Stimulated activated naive B cell treated with anti-CD40 and anti-IgM and Interleukin-4, amounts not matched to agents 10 μg/mL and 1 μg/mL and 100 μg/mL, for 72 hours (primary cell): Measurements from ENCODE around the gene GPR61.
A peak's percentile ranks its signal among the peaks of the same experiment; 100 is the strongest.

Experiments
- ATAC-seq, 2 donors: fragments of 150-1000 bp; cut with Tn5 transposase; replicated peaks; 2 replicates each; pipeline ENCODE4 v1.10.0; 2021; ENCODE audit warnings: moderate library complexity in 1 of 2
- DNase-seq: peaks from one replicate; pipeline ENCODE4 v3.0.0; 2021
- H3K27ac Mint-ChIP-seq: one replicate; pipeline ENCODE4 v1.8.0; 2022; ENCODE audit warnings: mild to moderate bottlenecking, mixed read lengths
- H3K27me3 Mint-ChIP-seq, 2 donors: one replicate each; pipeline ENCODE4 v1.8.0; 2022; ENCODE audit warnings: mixed read lengths in 2 of 2
- H3K36me3 Mint-ChIP-seq, 2 donors: one replicate each; pipeline ENCODE4 v1.8.0; 2022; ENCODE audit warnings: mixed read lengths in 2 of 2, mild to moderate bottlenecking in 1 of 2
- H3K4me1 Mint-ChIP-seq, 2 donors: one replicate each; pipeline ENCODE4 v1.8.0; 2022; ENCODE audit warnings: mixed read lengths in 2 of 2, mild to moderate bottlenecking in 1 of 2
- H3K4me3 Mint-ChIP-seq, 2 donors: one replicate each; pipeline ENCODE4 v1.8.0; 2022; ENCODE audit warnings: mild to moderate bottlenecking in 2 of 2, mixed read lengths in 2 of 2, moderate library complexity in 1 of 2
- H3K9me3 Mint-ChIP-seq, 2 donors: one replicate each; pipeline ENCODE4 v1.8.0; 2022; ENCODE audit warnings: mixed read lengths in 2 of 2, mild to moderate bottlenecking in 1 of 2

Gene GPR61

GRCh38 chr1:109539676-109540075 is at the start of gene GPR61:
TSS of gene GPR61 (plus strand) at chr1:109539872. CDS start at chr1:109543023, 3,151 bp downstream.
- H3K36me3 Mint-ChIP-seq: no peaks in the 10 kb centered on the region
- no peak for ATAC-seq
- no peaks in the 10 kb centered on the region for H3K4me1 Mint-ChIP-seq
- H3K4me3 Mint-ChIP-seq: no peak within 1 kb of the TSS
- no peaks in the 10 kb centered on the region for H3K9me3 Mint-ChIP-seq
- no peak within 1 kb of the TSS for H3K27ac Mint-ChIP-seq
- DNase-seq: no peak
- H3K27me3 Mint-ChIP-seq: no peaks in the 10 kb centered on the region

- Mint-ChIP-seq H3K27me3 (no peaks in the 10 kb centered on the region), H3K36me3 (peaks cover 26 to 55% of the 10 kb centered on the region in 2 donors), H3K4me1 (peaks cover 15 to 27% of the 10 kb centered on the region in 2 donors), H3K4me3 (no peak overlapping the region), H3K9me3 (no peaks in the 10 kb centered on the region), H3K27ac (no peak overlapping the region)
- peak; percentile 44 to 50 for ATAC-seq
- DNase-seq: peak; percentile 51
Observed at GRCh38 chr1:109490029-109490933, 49.4 kb upstream of the GPR61 start.

GRCh38 chr1:109490934-109491302 is 48.8 kb upstream of the GPR61 start:
- H3K4me1 Mint-ChIP-seq: peaks cover 18 to 29% of the 10 kb centered on the region in 2 donors
- no peak overlapping the region for H3K27ac Mint-ChIP-seq
- peaks cover 27 to 57% of the 10 kb centered on the region in 2 donors for H3K36me3 Mint-ChIP-seq
- no peak for ATAC-seq
- no peaks in the 10 kb centered on the region for H3K27me3 Mint-ChIP-seq
- no peaks in the 10 kb centered on the region for H3K9me3 Mint-ChIP-seq
- no peak for DNase-seq
- H3K4me3 Mint-ChIP-seq: no peak overlapping the region

GRCh38 chr1:109491372-109491771 is 48.3 kb upstream of the GPR61 start:
- Mint-ChIP-seq H3K27me3 (no peaks in the 10 kb centered on the region), H3K4me3 (no peak overlapping the region), H3K4me1 (peaks cover 23 to 34% of the 10 kb centered on the region in 2 donors), H3K9me3 (no peaks in the 10 kb centered on the region), H3K27ac (no peak overlapping the region), H3K36me3 (peaks cover 30 to 57% of the 10 kb centered on the region in 2 donors)
- DNase-seq (no peak), ATAC-seq (no peak)

GRCh38 chr1:109492779-109493178 is 46.9 kb upstream of the GPR61 start:
- DNase-seq (no peak), ATAC-seq (no peak)
- Mint-ChIP-seq H3K27ac (no peak overlapping the region), H3K9me3 (no peaks in the 10 kb centered on the region), H3K27me3 (no peaks in the 10 kb centered on the region), H3K4me3 (peak overlapping the region in 1 of 2 donors; percentile 8), H3K36me3 (peaks cover 29 to 56% of the 10 kb centered on the region in 2 donors), H3K4me1 (peaks cover 24 to 45% of the 10 kb centered on the region in 2 donors)

- Mint-ChIP-seq H3K9me3 (no peaks in the 10 kb centered on the region), H3K36me3 (peaks cover 25 to 51% of the 10 kb centered on the region in 2 donors), H3K4me3 (peak overlapping the region in 1 of 2 donors; percentile 8), H3K27ac (no peak overlapping the region), H3K4me1 (peaks cover 24 to 50% of the 10 kb centered on the region in 2 donors), H3K27me3 (no peaks in the 10 kb centered on the region)
- no peak for DNase-seq
- no peak for ATAC-seq
Observed at GRCh38 chr1:109493227-109493626, 46.4 kb upstream of the GPR61 start.

GRCh38 chr1:109493805-109494539 is 45.7 kb upstream of the GPR61 start, which contains the start of gene CYB561D1:
TSS of gene CYB561D1 (plus strand) at chr1:109494094. CDS start at chr1:109494140, 46 bp downstream.
- Mint-ChIP-seq H3K4me3 (peak within 1 kb of the TSS; percentile 96 to 98), H3K36me3 (peaks cover 23 to 45% of the 10 kb centered on the region in 2 donors), H3K9me3 (no peaks in the 10 kb centered on the region), H3K27me3 (no peaks in the 10 kb centered on the region), H3K4me1 (peaks cover 27 to 55% of the 10 kb centered on the region in 2 donors), H3K27ac (peak within 1 kb of the TSS; percentile 91)
- DNase-seq (peak; percentile 91), ATAC-seq (peak; percentile 89 to 90)

- H3K27ac Mint-ChIP-seq: peak overlapping the region; percentile 14
- peaks cover 22 to 44% of the 10 kb centered on the region in 2 donors for H3K36me3 Mint-ChIP-seq
- ATAC-seq (no peak), DNase-seq (no peak)
- H3K9me3 Mint-ChIP-seq: no peaks in the 10 kb centered on the region
- peaks cover 27 to 56% of the 10 kb centered on the region in 2 donors for H3K4me1 Mint-ChIP-seq
- H3K4me3 Mint-ChIP-seq: peak overlapping the region; percentile 48 to 66
- no peaks in the 10 kb centered on the region for H3K27me3 Mint-ChIP-seq
Observed at GRCh38 chr1:109495738-109496137, 43.9 kb upstream of the GPR61 start.

- Mint-ChIP-seq H3K27ac (peak overlapping the region; percentile 9), H3K36me3 (peaks cover 18 to 40% of the 10 kb centered on the region in 2 donors), H3K27me3 (no peaks in the 10 kb centered on the region), H3K4me3 (no peak overlapping the region), H3K9me3 (no peaks in the 10 kb centered on the region), H3K4me1 (peaks cover 38 to 62% of the 10 kb centered on the region in 2 donors)
- ATAC-seq (no peak), DNase-seq (no peak)
Observed at GRCh38 chr1:109497449-109498160, 42.1 kb upstream of the GPR61 start.

- ATAC-seq: no peak
- Mint-ChIP-seq H3K4me3 (no peak overlapping the region), H3K36me3 (peaks cover 23 to 42% of the 10 kb centered on the region in 2 donors), H3K4me1 (peaks cover 40 to 62% of the 10 kb centered on the region in 2 donors), H3K27me3 (no peaks in the 10 kb centered on the region), H3K27ac (no peak overlapping the region), H3K9me3 (no peaks in the 10 kb centered on the region)
- DNase-seq: no peak
Observed at GRCh38 chr1:109498161-109498801, 41.4 kb upstream of the GPR61 start.

GRCh38 chr1:109499081-109499480 is 40.6 kb upstream of the GPR61 start:
- DNase-seq: no peak
- no peak overlapping the region for H3K27ac Mint-ChIP-seq
- H3K27me3 Mint-ChIP-seq: no peaks in the 10 kb centered on the region
- H3K4me1 Mint-ChIP-seq: peaks cover 40 to 60% of the 10 kb centered on the region in 2 donors
- H3K36me3 Mint-ChIP-seq: peaks cover 21 to 40% of the 10 kb centered on the region in 2 donors
- H3K4me3 Mint-ChIP-seq: no peak overlapping the region
- ATAC-seq: no peak
- H3K9me3 Mint-ChIP-seq: no peaks in the 10 kb centered on the region

- H3K27me3 Mint-ChIP-seq: no peaks in the 10 kb centered on the region
- peaks cover 19 to 37% of the 10 kb centered on the region in 2 donors for H3K36me3 Mint-ChIP-seq
- H3K4me1 Mint-ChIP-seq: peaks cover 33 to 51% of the 10 kb centered on the region in 2 donors
- ATAC-seq: peak; percentile 38 to 42
- DNase-seq: no peak
- no peaks in the 10 kb centered on the region for H3K9me3 Mint-ChIP-seq
- H3K27ac Mint-ChIP-seq: no peak overlapping the region
- no peak overlapping the region for H3K4me3 Mint-ChIP-seq
Observed at GRCh38 chr1:109499661-109500536, 39.8 kb upstream of the GPR61 start.

- Mint-ChIP-seq H3K4me3 (no peak overlapping the region), H3K4me1 (peaks cover 27 to 41% of the 10 kb centered on the region in 2 donors), H3K27ac (no peak overlapping the region), H3K9me3 (no peaks in the 10 kb centered on the region), H3K36me3 (peaks cover 18 to 33% of the 10 kb centered on the region in 2 donors), H3K27me3 (no peaks in the 10 kb centered on the region)
- DNase-seq (no peak), ATAC-seq (no peak)
Observed at GRCh38 chr1:109500941-109501381, 38.7 kb upstream of the GPR61 start.
